ENCODE data around the gene LMO2.

LMO2 gene

DNA sequence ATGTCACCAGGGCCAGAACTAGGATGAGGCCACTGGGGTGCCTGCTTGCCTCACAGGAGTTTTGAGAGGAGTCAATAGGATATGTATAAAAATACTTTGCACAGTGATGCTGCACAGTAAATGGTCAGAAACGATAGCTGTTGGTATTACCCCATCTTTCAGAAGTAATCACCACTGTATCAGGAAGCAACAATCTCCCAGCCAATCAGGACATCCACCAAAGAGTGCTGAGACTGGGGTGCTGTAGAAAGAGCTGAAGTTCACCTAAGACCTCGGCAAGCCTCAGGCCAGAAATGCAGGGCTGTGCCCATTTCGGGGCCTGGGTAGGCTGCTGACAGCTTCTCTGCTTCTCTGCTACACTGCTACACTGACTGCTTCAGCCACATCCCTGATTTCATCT is 17.4 kb downstream of the LMO2 start:
- peaks cover 36% of the 10 kb centered on the region for H3K27me3 ChIP-seq (ENCODE audit: control insufficient read depth, insufficient read depth, low read length)
- H3K36me3 ChIP-seq (ENCODE audit: control insufficient read depth, insufficient read depth, low read length): no peaks in the 10 kb centered on the region
- H3K4me1 ChIP-seq (ENCODE audit: control insufficient read depth, insufficient read depth, low read length): peaks cover 9% of the 10 kb centered on the region
- no peak overlapping the region for H3K4me3 ChIP-seq (ENCODE audit: low read depth, low read length)
- no peak overlapping the region for H3K9ac ChIP-seq (ENCODE audit: low read depth, low read length)
- no peaks in the 10 kb centered on the region for H3K9me3 ChIP-seq (ENCODE audit: control insufficient read depth, insufficient read depth, low read length)
- no peak overlapping the region for H3K27ac ChIP-seq (ENCODE audit: low read depth, low read length)

GRCh38 chr11:33869481-33870422 is 22.1 kb downstream of the LMO2 start:
- no peak overlapping the region for H3K27ac ChIP-seq (ENCODE audit: low read depth, low read length)
- H3K27me3 ChIP-seq (ENCODE audit: control insufficient read depth, insufficient read depth, low read length): peaks cover 72% of the 10 kb centered on the region
- peak overlapping the region; percentile 73 for H3K4me3 ChIP-seq (ENCODE audit: low read depth, low read length)
- peaks cover 11% of the 10 kb centered on the region for H3K4me1 ChIP-seq (ENCODE audit: control insufficient read depth, insufficient read depth, low read length)
- H3K9me3 ChIP-seq (ENCODE audit: control insufficient read depth, insufficient read depth, low read length): no peaks in the 10 kb centered on the region
- H3K36me3 ChIP-seq (ENCODE audit: control insufficient read depth, insufficient read depth, low read length): no peaks in the 10 kb centered on the region
- H3K9ac ChIP-seq (ENCODE audit: low read depth, low read length): no peak overlapping the region

GRCh38 chr11:33868647-33869461 is 23.0 kb downstream of the LMO2 start:
- Histone ChIP-seq H3K4me1 (ENCODE audit: control insufficient read depth, insufficient read depth, low read length) (peaks cover 11% of the 10 kb centered on the region), H3K27me3 (ENCODE audit: control insufficient read depth, insufficient read depth, low read length) (peaks cover 73% of the 10 kb centered on the region), H3K27ac (ENCODE audit: low read depth, low read length) (no peak overlapping the region), H3K36me3 (ENCODE audit: control insufficient read depth, insufficient read depth, low read length) (no peaks in the 10 kb centered on the region), H3K9ac (ENCODE audit: low read depth, low read length) (no peak overlapping the region), H3K9me3 (ENCODE audit: control insufficient read depth, insufficient read depth, low read length) (no peaks in the 10 kb centered on the region), H3K4me3 (ENCODE audit: low read depth, low read length) (peak overlapping the region; percentile 73)

- Histone ChIP-seq H3K4me3 (ENCODE audit: low read depth, low read length) (peak overlapping the region; percentile 73), H3K9ac (ENCODE audit: low read depth, low read length) (no peak overlapping the region), H3K36me3 (ENCODE audit: control insufficient read depth, insufficient read depth, low read length) (no peaks in the 10 kb centered on the region), H3K27me3 (ENCODE audit: control insufficient read depth, insufficient read depth, low read length) (peaks cover 72% of the 10 kb centered on the region), H3K9me3 (ENCODE audit: control insufficient read depth, insufficient read depth, low read length) (no peaks in the 10 kb centered on the region), H3K27ac (ENCODE audit: low read depth, low read length) (no peak overlapping the region), H3K4me1 (ENCODE audit: control insufficient read depth, insufficient read depth, low read length) (peaks cover 11% of the 10 kb centered on the region)
These were observed 23.8 kb downstream of the LMO2 start for GRCh38 chr11:33867996-33868646.

GRCh38 chr11:33867561-33867960 is 24.3 kb downstream of the LMO2 start:
- no peaks in the 10 kb centered on the region for H3K36me3 ChIP-seq (ENCODE audit: control insufficient read depth, insufficient read depth, low read length)
- no peak overlapping the region for H3K9ac ChIP-seq (ENCODE audit: low read depth, low read length)
- peaks cover 11% of the 10 kb centered on the region for H3K4me1 ChIP-seq (ENCODE audit: control insufficient read depth, insufficient read depth, low read length)
- no peak overlapping the region for H3K4me3 ChIP-seq (ENCODE audit: low read depth, low read length)
- H3K27me3 ChIP-seq (ENCODE audit: control insufficient read depth, insufficient read depth, low read length): peaks cover 73% of the 10 kb centered on the region
- no peaks in the 10 kb centered on the region for H3K9me3 ChIP-seq (ENCODE audit: control insufficient read depth, insufficient read depth, low read length)
- H3K27ac ChIP-seq (ENCODE audit: low read depth, low read length): no peak overlapping the region

DNA sequence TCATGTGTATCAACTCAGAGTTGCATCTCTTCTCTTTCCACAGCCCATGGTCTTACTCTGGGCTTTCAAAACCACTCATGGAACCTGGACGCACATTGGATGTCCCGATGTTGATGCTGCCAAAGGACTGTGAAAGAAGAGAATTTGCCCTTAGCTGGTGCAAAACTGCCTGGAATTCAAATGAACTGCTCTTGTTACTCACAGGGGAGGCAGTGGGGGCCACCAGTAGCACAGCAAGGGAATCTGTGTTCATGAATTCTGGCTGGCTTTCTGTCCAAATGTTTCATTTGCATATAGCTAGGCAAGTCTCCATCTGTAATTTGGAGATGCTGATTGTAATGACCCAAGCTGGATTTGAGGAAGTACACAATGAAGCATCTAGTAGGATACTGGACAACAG is 24.9 kb downstream of the LMO2 start:
- no peak overlapping the region for H3K4me3 ChIP-seq (ENCODE audit: low read depth, low read length)
- no peaks in the 10 kb centered on the region for H3K9me3 ChIP-seq (ENCODE audit: control insufficient read depth, insufficient read depth, low read length)
- H3K4me1 ChIP-seq (ENCODE audit: control insufficient read depth, insufficient read depth, low read length): peaks cover 13% of the 10 kb centered on the region
- no peak overlapping the region for H3K27ac ChIP-seq (ENCODE audit: low read depth, low read length)
- H3K9ac ChIP-seq (ENCODE audit: low read depth, low read length): no peak overlapping the region
- H3K36me3 ChIP-seq (ENCODE audit: control insufficient read depth, insufficient read depth, low read length): no peaks in the 10 kb centered on the region
- peaks cover 73% of the 10 kb centered on the region for H3K27me3 ChIP-seq (ENCODE audit: control insufficient read depth, insufficient read depth, low read length)

DNA sequence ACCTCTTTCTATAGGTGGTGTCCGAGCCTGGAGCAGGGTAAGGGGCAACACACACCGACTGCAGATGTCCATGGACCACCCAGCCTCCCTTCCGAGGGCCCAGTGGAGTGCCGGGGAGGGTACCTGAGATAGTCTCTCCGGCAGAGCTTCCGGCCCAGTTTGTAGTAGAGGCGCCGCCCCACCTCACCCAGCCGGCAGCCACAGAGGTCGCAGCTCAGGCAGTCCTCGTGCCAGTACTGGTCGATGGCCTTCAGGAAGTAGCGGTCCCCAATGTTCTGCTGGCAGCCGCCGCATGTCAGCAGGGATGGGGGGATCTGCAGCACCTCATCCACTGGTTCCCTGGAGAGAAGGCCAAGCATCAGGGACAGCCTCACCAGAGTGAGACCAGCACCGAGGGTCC is 27.4 kb downstream of the LMO2 start:
- H3K9me3 ChIP-seq (ENCODE audit: control insufficient read depth, insufficient read depth, low read length): no peaks in the 10 kb centered on the region
- no peak overlapping the region for H3K4me3 ChIP-seq (ENCODE audit: low read depth, low read length)
- no peak overlapping the region for H3K9ac ChIP-seq (ENCODE audit: low read depth, low read length)
- H3K27ac ChIP-seq (ENCODE audit: low read depth, low read length): no peak overlapping the region
- no peaks in the 10 kb centered on the region for H3K36me3 ChIP-seq (ENCODE audit: control insufficient read depth, insufficient read depth, low read length)
- peaks cover 20% of the 10 kb centered on the region for H3K4me1 ChIP-seq (ENCODE audit: control insufficient read depth, insufficient read depth, low read length)
- H3K27me3 ChIP-seq (ENCODE audit: control insufficient read depth, insufficient read depth, low read length): peaks cover 51% of the 10 kb centered on the region

- Histone ChIP-seq H3K4me3 (ENCODE audit: low read depth, low read length) (no peak overlapping the region), H3K27me3 (ENCODE audit: control insufficient read depth, insufficient read depth, low read length) (peaks cover 45% of the 10 kb centered on the region), H3K9ac (ENCODE audit: low read depth, low read length) (no peak overlapping the region), H3K4me1 (ENCODE audit: control insufficient read depth, insufficient read depth, low read length) (peaks cover 20% of the 10 kb centered on the region), H3K36me3 (ENCODE audit: control insufficient read depth, insufficient read depth, low read length) (no peaks in the 10 kb centered on the region), H3K9me3 (ENCODE audit: control insufficient read depth, insufficient read depth, low read length) (no peaks in the 10 kb centered on the region), H3K27ac (ENCODE audit: low read depth, low read length) (no peak overlapping the region)
These were observed 28.3 kb downstream of the LMO2 start for GRCh38 chr11:33863418-33864172.

DNA sequence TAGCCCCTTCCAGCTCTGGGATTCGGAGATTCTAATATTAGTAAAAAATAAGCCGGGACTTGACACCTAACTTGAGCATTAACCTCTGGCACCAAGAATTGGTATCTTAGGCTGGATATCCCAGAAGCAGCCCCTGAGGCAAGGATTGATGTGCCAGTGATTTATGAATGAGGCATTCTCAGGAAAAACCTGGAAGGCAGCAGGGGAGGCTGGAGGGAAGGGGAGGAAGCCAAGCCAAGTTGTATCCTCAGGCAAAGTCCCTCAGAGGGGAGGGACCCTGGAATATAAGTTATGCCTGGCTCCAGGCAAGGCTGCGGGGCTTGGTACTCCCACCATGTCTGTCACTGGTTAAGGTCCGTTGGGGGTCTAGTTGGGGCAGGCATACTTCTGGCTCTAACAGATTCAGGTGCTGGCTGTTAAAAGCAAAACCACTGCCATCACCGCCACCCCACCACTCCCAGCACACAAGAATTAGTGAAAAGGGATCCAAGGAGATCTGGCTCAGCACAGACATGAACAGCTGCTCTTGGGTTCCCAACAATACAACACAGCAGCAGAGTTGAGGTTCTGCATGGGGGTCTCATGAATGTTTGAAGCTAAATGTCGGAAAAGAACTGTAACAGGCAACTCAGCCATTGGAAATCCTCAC is 29.8 kb downstream of the LMO2 start:
- Histone ChIP-seq H3K27ac (ENCODE audit: low read depth, low read length) (no peak overlapping the region), H3K27me3 (ENCODE audit: control insufficient read depth, insufficient read depth, low read length) (peaks cover 30% of the 10 kb centered on the region), H3K36me3 (ENCODE audit: control insufficient read depth, insufficient read depth, low read length) (no peaks in the 10 kb centered on the region), H3K9me3 (ENCODE audit: control insufficient read depth, insufficient read depth, low read length) (no peaks in the 10 kb centered on the region), H3K4me3 (ENCODE audit: low read depth, low read length) (no peak overlapping the region), H3K4me1 (ENCODE audit: control insufficient read depth, insufficient read depth, low read length) (peaks cover 16% of the 10 kb centered on the region), H3K9ac (ENCODE audit: low read depth, low read length) (no peak overlapping the region)

DNA sequence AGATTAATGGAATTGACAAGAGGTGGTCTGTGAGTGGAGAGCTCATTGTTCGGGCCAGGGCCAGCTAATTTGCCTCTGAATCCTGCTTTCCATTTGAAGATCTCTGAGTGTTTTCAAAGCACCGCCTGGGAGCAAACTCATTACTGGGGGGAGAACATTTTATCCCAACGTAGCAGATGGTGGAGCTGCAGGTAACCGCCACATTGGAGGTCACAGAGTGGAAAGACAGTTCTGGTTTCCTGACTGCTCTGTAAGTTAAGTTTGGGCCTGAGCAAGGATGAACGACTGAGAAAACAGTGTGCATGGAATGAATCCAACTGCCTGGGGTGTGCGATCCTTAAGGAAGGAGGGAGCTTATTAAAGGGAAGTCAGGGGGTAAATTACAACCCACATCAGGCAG is 30.5 kb downstream of the LMO2 start:
- H3K9me3 ChIP-seq (ENCODE audit: control insufficient read depth, insufficient read depth, low read length): no peaks in the 10 kb centered on the region
- no peak overlapping the region for H3K27ac ChIP-seq (ENCODE audit: low read depth, low read length)
- peaks cover 16% of the 10 kb centered on the region for H3K4me1 ChIP-seq (ENCODE audit: control insufficient read depth, insufficient read depth, low read length)
- H3K27me3 ChIP-seq (ENCODE audit: control insufficient read depth, insufficient read depth, low read length): peaks cover 26% of the 10 kb centered on the region
- no peak overlapping the region for H3K9ac ChIP-seq (ENCODE audit: low read depth, low read length)
- H3K36me3 ChIP-seq (ENCODE audit: control insufficient read depth, insufficient read depth, low read length): no peaks in the 10 kb centered on the region
- H3K4me3 ChIP-seq (ENCODE audit: low read depth, low read length): no peak overlapping the region

All from HUES48 (cell line).